GM21515 (cell line): Measurements from ENCODE around the gene GABRG3.

ENCODE experiments used
- ATAC-seq: cut with Tn5 transposase; IDR thresholded peaks from one replicate; pipeline ENCODE4 v1.9.1; 2021; ENCODE audit not compliant: unreplicated experiment

GABRG3 gene

GRCh38 chr15:27487846-27488245, 516.9 kb downstream of the GABRG3 start:
- no peak for ATAC-seq

GRCh38 chr15:27490867-27491595, 520.0 kb downstream of the GABRG3 start:
- no peak for ATAC-seq

- no peak for ATAC-seq
Observed at GRCh38 chr15:27491666-27492621, 521.0 kb downstream of the GABRG3 start.

GRCh38 chr15:27495963-27496459, 525.0 kb downstream of the GABRG3 start:
- no peak for ATAC-seq

- ATAC-seq: no peak
Observed at GRCh38 chr15:27498700-27499099, 527.7 kb downstream of the GABRG3 start.

- ATAC-seq: no peak
Observed at GRCh38 chr15:27499191-27499590, 528.2 kb downstream of the GABRG3 start.

GRCh38 chr15:27499719-27500118, 528.7 kb downstream of the GABRG3 start:
- ATAC-seq: no peak

- no peak for ATAC-seq
Observed at GRCh38 chr15:27500206-27500605, 529.2 kb downstream of the GABRG3 start.

GRCh38 chr15:27506752-27507151, 535.8 kb downstream of the GABRG3 start:
- ATAC-seq: no peak

GRCh38 chr15:27509014-27509413, 538.0 kb downstream of the GABRG3 start:
- ATAC-seq: no peak

GRCh38 chr15:27512281-27513001, 541.5 kb downstream of the GABRG3 start:
- ATAC-seq: no peak

- ATAC-seq: no peak
Observed at GRCh38 chr15:27514526-27514925, 543.5 kb downstream of the GABRG3 start.

- no peak for ATAC-seq
Observed at GRCh38 chr15:27527490-27528067, 556.6 kb downstream of the GABRG3 start.

- no peak for ATAC-seq
Observed at GRCh38 chr15:27529399-27529798, 558.4 kb downstream of the GABRG3 start.

- ATAC-seq: no peak
Observed at GRCh38 chr15:27530994-27531393, 560.0 kb downstream of the GABRG3 start.

GRCh38 chr15:27532358-27532757, 561.4 kb downstream of the GABRG3 start:
- no peak for ATAC-seq

GRCh38 chr15:27535445-27536129, 564.6 kb downstream of the GABRG3 start:
- ATAC-seq: no peak

GRCh38 chr15:27538325-27538724, 567.3 kb downstream of the GABRG3 start:
- ATAC-seq: no peak

GRCh38 chr15:27541581-27541980, 570.6 kb downstream of the GABRG3 start:
- ATAC-seq: no peak
